Measurements from ENCODE around the gene ATP5F1D. TPM values are rescaled to one million over a fixed set of nuclear protein-coding genes. Genes with fewer than 3 reads are reported as not detected.

The ATP5F1D gene
- total and polyA plus RNA-seq, 12 donors, result 15.6 to 1,534 (median 229) TPM

DNA sequence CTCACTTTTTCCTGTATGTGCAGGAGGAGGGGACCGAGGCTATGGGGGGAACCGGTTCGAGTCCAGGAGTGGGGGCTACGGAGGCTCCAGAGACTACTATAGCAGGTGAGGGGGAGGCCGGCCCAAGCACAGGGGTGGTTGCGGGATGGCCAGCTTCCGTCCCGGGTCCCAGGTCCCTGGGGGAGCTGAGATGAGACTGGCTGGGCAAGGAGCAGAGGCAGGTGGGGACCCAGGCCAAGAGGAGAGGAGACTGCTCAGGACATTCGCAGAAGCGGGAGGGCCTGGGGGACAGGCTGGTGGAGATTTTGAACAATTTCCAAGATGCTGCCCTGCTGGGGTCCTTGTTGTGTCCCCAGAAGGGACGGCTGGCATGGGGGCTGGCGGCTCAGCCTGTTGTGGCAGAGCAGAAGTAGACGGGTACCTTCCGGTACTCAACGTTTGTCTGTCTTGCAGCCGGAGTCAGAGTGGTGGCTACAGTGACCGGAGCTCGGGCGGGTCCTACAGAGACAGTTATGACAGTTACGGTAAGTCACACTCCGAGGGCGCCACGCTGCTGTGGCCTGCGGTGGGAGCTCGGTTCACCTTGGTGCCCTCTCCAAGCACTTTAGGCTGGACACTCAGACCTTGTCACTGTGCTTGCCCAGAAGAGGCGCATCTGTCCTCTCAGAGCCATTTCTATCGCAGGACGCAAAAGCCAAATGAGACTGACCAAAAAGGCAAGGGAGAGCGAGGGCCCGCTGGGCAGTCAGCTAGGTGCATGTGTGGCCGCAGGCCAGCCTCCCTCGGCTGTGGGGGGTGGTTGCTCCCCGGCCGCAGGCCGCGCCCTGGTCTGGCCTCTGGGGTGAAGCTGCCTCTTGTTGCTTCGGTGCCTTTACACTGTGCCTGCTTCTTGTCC lies 30.2 kb downstream of the ATP5F1D start:
- intact Hi-C loops (cut with DNase I), result loop anchor here in 1 of 2 donors (10.0 kb wide), 1 partner anchor 163 kb away; the partner anchor contains the start of gene RPS15
- Histone ChIP-seq H3K27me3 (no peaks in the 10 kb centered on the region), H3K4me3 (peak overlapping the region in 1 of 4 donors; percentile 84), H3K27ac (peak overlapping the region in 4 of 5 donors; percentile 8 to 100 (median 99)), H3K4me1 (replicated peaks in 1 of 2) (peaks cover 57 to 82% of the 10 kb centered on the region in 2 donors), H3K9me3 (replicated peaks in 1 of 3) (no peaks in the 10 kb centered on the region), H3K36me3 (replicated peaks in 1 of 2) (peaks cover 0 to 47% of the 10 kb centered on the region in 2 donors)
- DNase-seq, result peak in 4 of 7 donors; percentile 49 to 71 (median 58)
- TF ChIP-seq CTCF (IDR thresholded peaks at IDR 0.05) (no peak), POLR2A (IDR thresholded peaks at IDR 0.05) (no peak)
- WGBS, 4 donors, result 56 to 66% (median 59%) methylated on average over 9 to 37 of the region's 37 CpGs

DNA sequence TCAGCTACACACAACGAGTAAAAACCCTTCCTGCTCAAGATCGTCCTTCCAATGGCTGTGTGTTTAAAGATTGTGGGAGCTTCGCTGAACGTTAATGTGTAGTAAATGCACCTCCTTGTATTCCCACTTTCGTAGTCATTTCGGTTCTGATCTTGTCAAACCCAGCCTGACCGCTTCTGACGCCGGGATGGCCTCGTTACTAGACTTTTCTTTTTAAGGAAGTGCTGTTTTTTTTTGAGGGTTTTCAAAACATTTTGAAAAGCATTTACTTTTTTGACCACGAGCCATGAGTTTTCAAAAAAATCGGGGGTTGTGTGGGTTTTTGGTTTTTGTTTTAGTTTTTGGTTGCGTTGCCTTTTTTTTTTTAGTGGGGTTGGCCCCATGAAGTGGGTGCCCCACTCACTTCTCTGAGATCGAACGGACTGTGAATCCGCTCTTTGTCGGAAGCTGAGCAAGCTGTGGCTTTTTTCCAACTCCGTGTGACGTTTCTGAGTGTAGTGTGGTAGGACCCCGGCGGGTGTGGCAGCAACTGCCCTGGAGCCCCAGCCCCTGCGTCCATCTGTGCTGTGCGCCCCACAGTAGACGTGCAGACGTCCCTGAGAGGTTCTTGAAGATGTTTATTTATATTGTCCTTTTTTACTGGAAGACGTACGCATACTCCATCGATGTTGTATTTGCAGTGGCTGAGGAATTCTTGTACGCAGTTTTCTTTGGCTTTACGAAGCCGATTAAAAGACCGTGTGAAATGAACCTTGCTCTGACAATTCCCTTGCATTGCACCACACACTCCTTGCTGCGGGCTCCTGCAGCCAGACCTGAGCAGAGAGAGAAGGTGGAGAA lies 31.1 kb downstream of the ATP5F1D start:
- DNase-seq, result peak in 3 of 7 donors; percentile 45 to 68 (median 50)
- WGBS, 4 donors, result 74 to 75% (median 74%) methylated on average over 32 to 33 of the region's 33 CpGs
- H3K36me3 ChIP-seq (replicated peaks in 1 of 2), result peaks cover 0 to 53% of the 10 kb centered on the region in 2 donors
- H3K9me3 ChIP-seq (replicated peaks in 1 of 3), result no peaks in the 10 kb centered on the region
- H3K4me3 ChIP-seq, result no peak overlapping the region
- TF ChIP-seq CTCF (IDR thresholded peaks at IDR 0.05) (no peak), POLR2A (IDR thresholded peaks at IDR 0.05) (no peak)
- peaks cover 51 to 75% of the 10 kb centered on the region in 2 donors for H3K4me1 ChIP-seq (replicated peaks in 1 of 2)
- intact Hi-C loops (cut with DNase I), result loop anchor here in 1 of 2 donors (10.0 kb wide), 1 partner anchor 162 kb away; the partner anchor contains the start of gene RPS15
- peak overlapping the region in 3 of 5 donors; percentile 99 to 100 (median 99) for H3K27ac ChIP-seq
- no peaks in the 10 kb centered on the region for H3K27me3 ChIP-seq

DNA sequence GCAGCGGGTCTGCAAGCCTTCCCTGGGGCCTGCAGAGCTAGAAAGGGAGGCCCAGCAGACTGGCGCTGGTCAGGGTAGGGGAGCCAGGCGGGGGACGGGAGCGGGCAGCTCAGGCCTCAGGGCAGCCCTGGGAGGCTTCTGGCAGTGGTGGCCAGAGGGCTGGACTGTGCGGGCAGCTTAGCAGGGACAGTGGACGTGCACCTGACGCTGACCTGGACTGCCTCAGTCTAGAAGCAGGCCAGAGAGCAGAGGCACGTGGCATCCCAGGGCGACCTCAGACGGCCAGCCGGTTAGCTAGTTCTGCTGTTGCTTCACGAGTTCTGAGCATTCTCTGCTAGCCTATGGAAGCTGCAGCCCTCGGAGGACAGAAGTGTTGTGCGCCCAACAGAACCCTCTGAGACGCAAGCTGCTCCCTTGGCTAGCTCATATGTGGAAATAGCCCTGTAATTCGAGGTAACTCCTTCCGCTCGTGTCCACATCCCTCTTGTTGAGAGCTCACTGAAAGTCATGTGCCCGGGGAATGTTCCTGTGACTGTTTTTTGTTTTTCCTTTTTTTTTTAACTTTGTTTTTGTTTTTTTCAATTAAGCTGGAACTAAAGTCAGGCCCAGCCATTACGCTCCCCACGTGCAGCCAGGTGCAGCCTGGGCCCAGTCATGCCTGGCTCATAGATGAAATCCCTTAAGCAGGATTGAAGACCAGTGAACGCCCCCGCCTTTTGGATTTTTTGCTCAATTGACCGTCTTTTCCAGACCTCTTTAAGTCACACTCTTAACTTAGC lies 31.9 kb downstream of the ATP5F1D start:
- WGBS, 4 donors, result 75 to 84% (median 77%) methylated on average over 19 to 25 of the region's 25 CpGs
- no peaks in the 10 kb centered on the region for H3K9me3 ChIP-seq (replicated peaks in 1 of 3)
- no peaks in the 10 kb centered on the region for H3K27me3 ChIP-seq
- TF ChIP-seq CTCF (IDR thresholded peaks at IDR 0.05), result no peak
- no peak for TF ChIP-seq POLR2A (IDR thresholded peaks at IDR 0.05)
- peak overlapping the region in 4 of 5 donors; percentile 96 to 100 (median 98) for H3K27ac ChIP-seq
- H3K36me3 ChIP-seq (replicated peaks in 1 of 2), result peaks cover 0 to 55% of the 10 kb centered on the region in 2 donors
- no peak overlapping the region for H3K4me3 ChIP-seq
- H3K4me1 ChIP-seq (replicated peaks in 1 of 2), result peaks cover 51 to 69% of the 10 kb centered on the region in 2 donors
- intact Hi-C loops (cut with DNase I), result loop anchor here in 1 of 2 donors (10.0 kb wide), 1 partner anchor 161 kb away; the partner anchor contains the start of gene RPS15
- peak in 3 of 7 donors; percentile 48 to 71 (median 49) for DNase-seq

Measured in adrenal gland (tissue), 12 donors.